Mammary microvascular endothelial cell (primary cell): Measurements from ENCODE around the gene MYO5A. TPM values are rescaled to one million over a fixed set of nuclear protein-coding genes. Genes with fewer than 3 reads are reported as not detected.

Source experiments
- total RNA-seq: library from RNA; depleted of rRNA; stranded (reverse); fragments of >200 nt; gene quantifications from 2 replicates; pipeline ENCODE4 v1.2.3, GENCODE V29; 2015

Gene MYO5A
- total RNA-seq: 85.3 and 89.0 TPM in 2 replicates

DNA sequence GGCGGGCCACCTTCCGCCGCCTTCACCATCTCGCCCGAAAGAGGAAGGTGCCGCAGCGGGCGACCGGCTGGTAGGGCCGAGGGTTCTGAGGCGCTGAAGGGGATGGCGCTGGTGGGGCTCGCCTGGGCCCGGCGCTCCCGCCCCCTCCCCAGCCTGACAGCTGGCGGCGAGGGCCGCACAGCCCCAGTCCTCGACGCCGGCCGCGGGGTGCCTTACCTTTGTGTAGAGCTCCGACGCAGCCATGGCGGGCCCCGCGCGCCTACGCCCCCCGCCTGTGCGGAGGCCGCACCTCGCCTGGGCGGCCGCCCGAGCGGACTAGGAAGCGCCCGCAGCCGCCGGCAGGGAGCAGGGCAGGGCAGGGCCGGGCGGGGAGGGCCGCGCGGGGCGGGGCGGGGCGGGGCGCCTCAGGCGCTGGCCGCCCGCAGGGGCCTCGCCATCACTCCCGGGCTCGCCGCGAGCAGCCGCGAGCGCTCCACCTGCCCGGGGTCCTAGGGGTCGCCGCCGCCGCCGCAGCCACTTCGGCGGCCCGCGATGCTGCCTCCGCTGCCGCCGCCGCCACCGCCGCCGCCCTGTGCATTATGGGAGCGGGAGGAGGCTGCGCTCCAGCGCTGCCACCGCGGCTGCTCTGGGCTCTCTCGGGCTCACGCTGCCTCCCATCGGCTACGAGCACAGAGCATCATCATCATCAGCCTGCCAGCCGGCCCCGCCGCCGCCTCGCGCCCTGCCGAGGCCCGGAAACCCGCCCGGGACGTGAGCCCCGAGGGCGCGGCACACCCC, at the start of gene MYO5A:
Gene MYO5A, minus strand, starts transcription at position 317 of the 777 bp plus-strand sequence. Its CDS starts 74 bp downstream, at position 243.

DNA sequence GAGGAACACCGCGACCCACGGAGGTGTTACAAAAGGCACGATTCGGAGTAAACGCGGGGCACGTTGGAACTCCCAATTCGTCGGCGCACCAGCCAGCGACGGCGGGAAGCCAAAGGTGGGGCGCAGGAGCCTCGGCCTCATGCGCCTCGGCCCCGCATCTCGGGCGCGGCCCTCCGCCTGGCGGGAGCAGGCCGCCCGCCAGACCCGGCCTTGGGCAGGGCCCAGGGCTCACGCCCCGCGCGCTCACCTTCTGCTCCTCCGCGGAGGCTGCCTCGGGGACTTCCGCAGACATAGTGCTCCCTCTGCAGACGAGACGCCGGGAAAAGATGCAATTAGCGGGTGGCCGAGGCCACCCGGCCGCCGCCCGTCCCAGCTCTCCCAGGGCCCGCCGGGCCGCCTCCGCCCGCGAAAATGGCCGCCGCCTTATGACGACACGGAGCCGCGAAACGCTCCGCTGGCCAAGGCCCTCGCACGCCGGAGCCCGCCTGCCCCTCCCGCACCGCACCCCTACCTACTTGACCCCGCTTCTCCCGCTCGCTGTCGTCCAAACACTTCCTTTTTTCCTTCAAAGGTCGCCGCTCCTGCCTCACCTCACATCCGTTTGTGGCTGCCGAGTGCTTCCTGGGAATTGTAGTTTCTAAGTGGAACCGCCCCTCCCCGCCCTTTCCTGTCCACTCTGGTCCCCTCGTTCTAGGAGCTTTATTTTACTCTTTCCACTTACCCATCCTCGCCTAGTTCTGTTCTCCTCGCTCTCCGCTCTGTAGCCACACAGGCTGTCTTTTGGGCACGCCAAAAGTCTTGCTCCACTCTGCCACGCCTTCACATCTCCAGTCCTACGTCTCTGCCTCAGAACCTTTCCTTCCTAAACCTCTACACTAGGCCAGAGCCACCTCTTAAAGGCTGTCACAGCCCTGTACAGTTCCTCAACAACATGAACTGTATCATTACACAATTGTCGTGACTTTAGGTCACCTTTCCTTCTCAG, 40.2 kb upstream of the MYO5A start, which contains the start of gene ARPP19:
Gene ARPP19, minus strand, starts transcription at position 430 of the 985 bp plus-strand sequence. Its CDS starts 138 bp downstream, at position 292.

DNA sequence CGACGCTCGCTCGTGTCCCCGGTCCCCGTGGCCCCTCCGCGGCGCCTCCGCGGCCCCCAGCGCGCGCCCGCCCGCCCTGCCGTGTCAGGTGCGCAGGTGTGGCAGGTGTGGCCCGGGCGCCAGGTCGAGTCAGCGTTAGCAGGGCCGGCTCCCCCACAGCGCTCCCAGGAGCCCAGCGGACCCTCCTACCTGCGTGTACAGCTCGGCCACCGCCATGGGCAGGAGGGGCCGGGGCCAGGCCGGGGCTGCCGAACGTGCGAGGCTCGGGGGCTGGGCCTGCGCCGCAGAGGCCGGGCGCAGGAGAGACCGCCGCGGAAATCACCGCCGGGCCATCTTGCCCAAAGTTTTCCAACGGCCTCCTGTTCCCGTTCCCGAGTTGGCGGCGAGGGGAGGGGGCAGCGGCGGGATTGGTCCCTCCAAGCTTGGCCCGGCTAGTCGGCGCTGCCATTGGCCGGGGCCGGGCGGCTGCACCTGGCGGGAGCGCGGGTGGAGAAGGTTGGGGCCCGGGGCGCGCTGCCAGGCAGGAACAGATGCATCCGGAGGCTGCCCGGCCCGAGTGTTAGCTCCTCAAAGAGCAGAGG, 233.2 kb downstream of the MYO5A start, which contains the start of gene MYO5C:
Gene MYO5C, minus strand, starts transcription at position 384 of the 581 bp plus-strand sequence. Its CDS starts 168 bp downstream, at position 216.

Other genes starting within 250 kb of the MYO5A start
- 4.5 and 10.0 TPM in 2 replicates for gene MYO5C, start 233.1 kb downstream of the MYO5A start, total RNA-seq
- 125 and 144 TPM in 2 replicates for gene ARPP19, start 40.1 kb upstream of the MYO5A start, total RNA-seq
- 14.1 and 16.5 TPM in 2 replicates for gene ATOSA, start 150.5 kb upstream of the MYO5A start, total RNA-seq